Left renal cortex interstitium (tissue), 4 donors: ENCODE measurements around the gene IFITM1. TPM values are rescaled to one million over a fixed set of nuclear protein-coding genes. Genes with fewer than 3 reads are reported as not detected.

Experiments
- DNase-seq, 4 donors: peaks; one replicate each; pipeline ENCODE4 v3.0.0-alpha.2; 2013; ENCODE audit warnings: low read depth in 4 of 4, low spot score in 2 of 4, missing footprints in 1 of 4
- polyA plus RNA-seq, 4 donors: library from polyadenylated mRNA; unstranded; fragments of 120-200 nt; gene quantifications; one replicate each; pipeline ENCODE4 v1.2.1, GENCODE V29; 2013; ENCODE audit not compliant: insufficient read length in 4 of 4

The IFITM1 gene
- polyA plus RNA-seq, 4 donors, result 32.6 to 43.2 (median 37.8) TPM

GRCh38 chr11:293271-293851 lies 20.5 kb upstream of the IFITM1 start:
- no peak for DNase-seq

- DNase-seq, result no peak
Observed at GRCh38 chr11:293852-294661, 19.8 kb upstream of the IFITM1 start.

- DNase-seq, result no peak
Observed at GRCh38 chr11:294780-295179, 19.1 kb upstream of the IFITM1 start.

- no peak for DNase-seq
Observed at GRCh38 chr11:295351-296170, 18.3 kb upstream of the IFITM1 start.

- no peak for DNase-seq
Observed at GRCh38 chr11:296171-297050, 17.4 kb upstream of the IFITM1 start.

- no peak for DNase-seq
Observed at GRCh38 chr11:297051-297585, 16.7 kb upstream of the IFITM1 start.

GRCh38 chr11:297586-298405 lies 16.0 kb upstream of the IFITM1 start:
- DNase-seq, result no peak

GRCh38 chr11:298406-299065 lies 15.3 kb upstream of the IFITM1 start:
- DNase-seq, result no peak

- DNase-seq, result no peak
Observed at GRCh38 chr11:299081-299891, 14.6 kb upstream of the IFITM1 start, which contains the start of gene IFITM5. Gene IFITM5 (minus strand): TSS chr11:299526. CDS start chr11:299490, 36 bp downstream.

GRCh38 chr11:299951-300735 lies 13.7 kb upstream of the IFITM1 start:
- DNase-seq, result no peak

- DNase-seq, result no peak
Observed at GRCh38 chr11:303363-303762, 10.5 kb upstream of the IFITM1 start.

GRCh38 chr11:304061-304506 lies 9.8 kb upstream of the IFITM1 start:
- no peak for DNase-seq

GRCh38 chr11:304915-305843 lies 8.7 kb upstream of the IFITM1 start:
- peak in 1 of 4 donors; percentile 68 for DNase-seq

- DNase-seq, result no peak
Observed at GRCh38 chr11:305844-306211, 8.0 kb upstream of the IFITM1 start.

- no peak for DNase-seq
Observed at GRCh38 chr11:306645-307371, 7.0 kb upstream of the IFITM1 start.
